Measurements from ENCODE around the gene GRIA4.
A peak's percentile ranks its signal among the peaks of the same experiment; 100 is the strongest.

GRCh38 chr11:105579111-105579510, 30.8 kb upstream of the GRIA4 start:
- peak in 1 of 2 donors; percentile 7 for TF ChIP-seq CTCF (conservative IDR thresholded peaks at IDR 0.05 in 1 of 2, IDR thresholded peaks at IDR 0.05 in 1 of 2; ENCODE audit: low read depth in 1 of 2, low read length in 2 of 2)
- TF ChIP-seq EZH2 (IDR thresholded peaks at IDR 0.05; ENCODE audit: low read length, missing control alignments), result no peak

Measured in fibroblast of lung (primary cell).